Measurements from ENCODE around the gene ICE2. TPM values are rescaled to one million over a fixed set of nuclear protein-coding genes. Genes with fewer than 3 reads are reported as not detected.

ICE2 gene
- total and polyA plus RNA-seq, 4 donors, result 5.7 to 26.6 (median 16.8) TPM

DNA sequence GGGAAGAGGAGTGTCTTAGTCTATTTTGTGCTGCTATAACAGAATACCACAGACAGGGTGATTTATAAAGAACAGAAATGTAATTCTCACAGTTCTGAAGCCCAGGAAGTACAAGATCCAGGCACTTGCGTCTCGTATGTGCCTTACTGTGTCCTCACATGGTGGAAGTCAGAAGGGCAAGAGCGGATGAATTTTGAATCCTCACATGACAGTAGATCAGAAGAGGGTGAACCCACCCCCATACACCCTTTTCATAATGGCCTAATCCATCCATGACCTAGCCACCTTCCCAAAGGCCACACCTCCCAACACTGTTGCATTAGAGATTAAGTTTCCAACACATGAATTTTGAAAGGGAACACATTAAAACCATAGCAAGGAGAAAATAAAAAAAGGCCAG lies 62.5 kb downstream of the ICE2 start:
- no peak overlapping the region for H3K4me3 ChIP-seq (ENCODE audit: low read depth in 1 of 3, low read length in 3 of 3)
- DNase-seq (ENCODE audit: low spot score), result no peak
- H3K36me3 ChIP-seq (ENCODE audit: control insufficient read depth in 4 of 4, insufficient read depth in 3 of 4, low read depth in 1 of 4, low read length in 3 of 4), result peaks cover 0 to 1% (median 0%) of the 10 kb centered on the region in 4 donors
- H3K4me1 ChIP-seq (ENCODE audit: control insufficient read depth in 4 of 4, insufficient read depth in 4 of 4, low read length in 3 of 4), result peaks cover 0 to 5% (median 2%) of the 10 kb centered on the region in 4 donors
- no peaks in the 10 kb centered on the region for H3K9me3 ChIP-seq (ENCODE audit: control insufficient read depth in 4 of 4, low read length in 3 of 4)
- WGBS, result 98% methylated on average over 3 of the region's 3 CpGs
- no peaks in the 10 kb centered on the region for H3K27me3 ChIP-seq (ENCODE audit: control insufficient read depth in 4 of 4, insufficient read depth in 4 of 4, low read length in 3 of 4)
- H3K27ac ChIP-seq (ENCODE audit: low read depth in 1 of 2, low read length in 2 of 2), result no peak overlapping the region
- TF ChIP-seq TAF1 (conservative IDR thresholded peaks at IDR 0.05), result no peak
- TF ChIP-seq, protein P1, sequence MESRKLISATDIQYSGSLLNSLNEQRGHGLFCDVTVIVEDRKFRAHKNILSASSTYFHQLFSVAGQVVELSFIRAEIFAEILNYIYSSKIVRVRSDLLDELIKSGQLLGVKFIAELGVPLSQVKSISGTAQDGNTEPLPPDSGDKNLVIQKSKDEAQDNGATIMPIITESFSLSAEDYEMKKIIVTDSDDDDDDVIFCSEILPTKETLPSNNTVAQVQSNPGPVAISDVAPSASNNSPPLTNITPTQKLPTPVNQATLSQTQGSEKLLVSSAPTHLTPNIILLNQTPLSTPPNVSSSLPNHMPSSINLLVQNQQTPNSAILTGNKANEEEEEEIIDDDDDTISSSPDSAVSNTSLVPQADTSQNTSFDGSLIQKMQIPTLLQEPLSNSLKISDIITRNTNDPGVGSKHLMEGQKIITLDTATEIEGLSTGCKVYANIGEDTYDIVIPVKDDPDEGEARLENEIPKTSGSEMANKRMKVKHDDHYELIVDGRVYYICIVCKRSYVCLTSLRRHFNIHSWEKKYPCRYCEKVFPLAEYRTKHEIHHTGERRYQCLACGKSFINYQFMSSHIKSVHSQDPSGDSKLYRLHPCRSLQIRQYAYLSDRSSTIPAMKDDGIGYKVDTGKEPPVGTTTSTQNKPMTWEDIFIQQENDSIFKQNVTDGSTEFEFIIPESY (IDR thresholded peaks at IDR 0.05), result no peak
- no peak for TF ChIP-seq FOXA1 (IDR thresholded peaks at IDR 0.05)
- no peak for TF ChIP-seq YY1 (IDR thresholded peaks at IDR 0.05)
- no peak for TF ChIP-seq GABPA (IDR thresholded peaks at IDR 0.05 in 1 of 2, conservative IDR thresholded peaks at IDR 0.05 in 1 of 2)
- TF ChIP-seq ATF3 (IDR thresholded peaks at IDR 0.05), result no peak
- TF ChIP-seq, protein P2, sequence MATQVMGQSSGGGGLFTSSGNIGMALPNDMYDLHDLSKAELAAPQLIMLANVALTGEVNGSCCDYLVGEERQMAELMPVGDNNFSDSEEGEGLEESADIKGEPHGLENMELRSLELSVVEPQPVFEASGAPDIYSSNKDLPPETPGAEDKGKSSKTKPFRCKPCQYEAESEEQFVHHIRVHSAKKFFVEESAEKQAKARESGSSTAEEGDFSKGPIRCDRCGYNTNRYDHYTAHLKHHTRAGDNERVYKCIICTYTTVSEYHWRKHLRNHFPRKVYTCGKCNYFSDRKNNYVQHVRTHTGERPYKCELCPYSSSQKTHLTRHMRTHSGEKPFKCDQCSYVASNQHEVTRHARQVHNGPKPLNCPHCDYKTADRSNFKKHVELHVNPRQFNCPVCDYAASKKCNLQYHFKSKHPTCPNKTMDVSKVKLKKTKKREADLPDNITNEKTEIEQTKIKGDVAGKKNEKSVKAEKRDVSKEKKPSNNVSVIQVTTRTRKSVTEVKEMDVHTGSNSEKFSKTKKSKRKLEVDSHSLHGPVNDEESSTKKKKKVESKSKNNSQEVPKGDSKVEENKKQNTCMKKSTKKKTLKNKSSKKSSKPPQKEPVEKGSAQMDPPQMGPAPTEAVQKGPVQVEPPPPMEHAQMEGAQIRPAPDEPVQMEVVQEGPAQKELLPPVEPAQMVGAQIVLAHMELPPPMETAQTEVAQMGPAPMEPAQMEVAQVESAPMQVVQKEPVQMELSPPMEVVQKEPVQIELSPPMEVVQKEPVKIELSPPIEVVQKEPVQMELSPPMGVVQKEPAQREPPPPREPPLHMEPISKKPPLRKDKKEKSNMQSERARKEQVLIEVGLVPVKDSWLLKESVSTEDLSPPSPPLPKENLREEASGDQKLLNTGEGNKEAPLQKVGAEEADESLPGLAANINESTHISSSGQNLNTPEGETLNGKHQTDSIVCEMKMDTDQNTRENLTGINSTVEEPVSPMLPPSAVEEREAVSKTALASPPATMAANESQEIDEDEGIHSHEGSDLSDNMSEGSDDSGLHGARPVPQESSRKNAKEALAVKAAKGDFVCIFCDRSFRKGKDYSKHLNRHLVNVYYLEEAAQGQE (IDR thresholded peaks at IDR 0.05), result no peak
- TF ChIP-seq SP1 (IDR thresholded peaks at IDR 0.05), result no peak
- TF ChIP-seq HNF4G (IDR thresholded peaks at IDR 0.05), result no peak
- H3K9ac ChIP-seq (ENCODE audit: low read depth in 1 of 2, low read length in 2 of 2), result no peak overlapping the region

GRCh38 chr15:60414016-60414682 lies 64.8 kb downstream of the ICE2 start:
- Histone ChIP-seq H3K4me1 (ENCODE audit: control insufficient read depth in 4 of 4, insufficient read depth in 4 of 4, low read length in 3 of 4) (peaks cover 0 to 2% (median 0%) of the 10 kb centered on the region in 4 donors), H3K27ac (ENCODE audit: low read depth in 1 of 2, low read length in 2 of 2) (no peak overlapping the region), H3K4me3 (ENCODE audit: low read depth in 1 of 3, low read length in 3 of 3) (no peak overlapping the region), H3K27me3 (ENCODE audit: control insufficient read depth in 4 of 4, insufficient read depth in 4 of 4, low read length in 3 of 4) (no peaks in the 10 kb centered on the region), H3K9ac (ENCODE audit: low read depth in 1 of 2, low read length in 2 of 2) (no peak overlapping the region), H3K9me3 (ENCODE audit: control insufficient read depth in 4 of 4, low read length in 3 of 4) (no peaks in the 10 kb centered on the region), H3K36me3 (ENCODE audit: control insufficient read depth in 4 of 4, insufficient read depth in 3 of 4, low read depth in 1 of 4, low read length in 3 of 4) (no peaks in the 10 kb centered on the region)
- no peak for DNase-seq (ENCODE audit: low spot score)
- 67% methylated on average over 10 of the region's 10 CpGs for WGBS
- TF ChIP-seq HNF4A (conservative IDR thresholded peaks at IDR 0.05), result no peak
- TF ChIP-seq, protein P1 (IDR thresholded peaks at IDR 0.05), result no peak
- TF ChIP-seq, protein P3, sequence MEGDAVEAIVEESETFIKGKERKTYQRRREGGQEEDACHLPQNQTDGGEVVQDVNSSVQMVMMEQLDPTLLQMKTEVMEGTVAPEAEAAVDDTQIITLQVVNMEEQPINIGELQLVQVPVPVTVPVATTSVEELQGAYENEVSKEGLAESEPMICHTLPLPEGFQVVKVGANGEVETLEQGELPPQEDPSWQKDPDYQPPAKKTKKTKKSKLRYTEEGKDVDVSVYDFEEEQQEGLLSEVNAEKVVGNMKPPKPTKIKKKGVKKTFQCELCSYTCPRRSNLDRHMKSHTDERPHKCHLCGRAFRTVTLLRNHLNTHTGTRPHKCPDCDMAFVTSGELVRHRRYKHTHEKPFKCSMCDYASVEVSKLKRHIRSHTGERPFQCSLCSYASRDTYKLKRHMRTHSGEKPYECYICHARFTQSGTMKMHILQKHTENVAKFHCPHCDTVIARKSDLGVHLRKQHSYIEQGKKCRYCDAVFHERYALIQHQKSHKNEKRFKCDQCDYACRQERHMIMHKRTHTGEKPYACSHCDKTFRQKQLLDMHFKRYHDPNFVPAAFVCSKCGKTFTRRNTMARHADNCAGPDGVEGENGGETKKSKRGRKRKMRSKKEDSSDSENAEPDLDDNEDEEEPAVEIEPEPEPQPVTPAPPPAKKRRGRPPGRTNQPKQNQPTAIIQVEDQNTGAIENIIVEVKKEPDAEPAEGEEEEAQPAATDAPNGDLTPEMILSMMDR (IDR thresholded peaks at IDR 0.05; ENCODE audit: low read depth, low read length, missing input control), result no peak
- TF ChIP-seq, protein P2 (IDR thresholded peaks at IDR 0.05), result no peak
- no peak for TF ChIP-seq NR2F2 (IDR thresholded peaks at IDR 0.05)
- no peak for TF ChIP-seq EGR1 (IDR thresholded peaks at IDR 0.05; ENCODE audit: low read depth in 2 of 2)
- no peak for TF ChIP-seq HNF4G (IDR thresholded peaks at IDR 0.05)
- TF ChIP-seq, protein P4, sequence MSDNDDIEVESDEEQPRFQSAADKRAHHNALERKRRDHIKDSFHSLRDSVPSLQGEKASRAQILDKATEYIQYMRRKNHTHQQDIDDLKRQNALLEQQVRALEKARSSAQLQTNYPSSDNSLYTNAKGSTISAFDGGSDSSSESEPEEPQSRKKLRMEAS (IDR thresholded peaks at IDR 0.05), result no peak
- TF ChIP-seq GABPA (IDR thresholded peaks at IDR 0.05 in 1 of 2, conservative IDR thresholded peaks at IDR 0.05 in 1 of 2), result no peak
- no peak for TF ChIP-seq RAD21 (IDR thresholded peaks at IDR 0.05)
- TF ChIP-seq RXRA (IDR thresholded peaks at IDR 0.05), result no peak
- TF ChIP-seq FOXA2 (IDR thresholded peaks at IDR 0.05), result no peak
- TF ChIP-seq JUND (IDR thresholded peaks at IDR 0.05), result no peak
- TF ChIP-seq SP1 (IDR thresholded peaks at IDR 0.05), result no peak
- no peak for TF ChIP-seq YY1 (IDR thresholded peaks at IDR 0.05)

Data from liver (tissue), 9 donors.